ENCODE data around the gene TXNDC2.

Gene TXNDC2

DNA sequence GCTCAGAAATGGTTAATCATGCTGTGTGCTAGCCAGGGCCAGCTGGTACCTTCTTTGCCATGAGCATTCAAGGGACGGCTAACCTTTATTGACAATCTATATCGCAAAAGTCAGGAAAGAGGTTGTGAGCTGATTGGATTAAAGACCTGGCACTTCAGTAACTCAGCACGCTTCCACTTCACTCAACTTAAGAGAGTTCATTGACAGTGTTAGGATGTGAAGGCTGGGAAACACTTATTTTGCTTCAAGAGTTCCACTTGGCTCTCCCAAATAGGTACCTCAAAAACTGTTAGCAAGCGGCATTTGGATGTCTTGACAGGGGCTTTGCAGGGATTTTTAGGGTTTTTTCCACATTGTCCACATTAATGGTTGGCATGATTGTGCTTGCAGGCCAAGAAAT lies 25.1 kb upstream of the TXNDC2 start:
- no peak for DNase-seq

DNA sequence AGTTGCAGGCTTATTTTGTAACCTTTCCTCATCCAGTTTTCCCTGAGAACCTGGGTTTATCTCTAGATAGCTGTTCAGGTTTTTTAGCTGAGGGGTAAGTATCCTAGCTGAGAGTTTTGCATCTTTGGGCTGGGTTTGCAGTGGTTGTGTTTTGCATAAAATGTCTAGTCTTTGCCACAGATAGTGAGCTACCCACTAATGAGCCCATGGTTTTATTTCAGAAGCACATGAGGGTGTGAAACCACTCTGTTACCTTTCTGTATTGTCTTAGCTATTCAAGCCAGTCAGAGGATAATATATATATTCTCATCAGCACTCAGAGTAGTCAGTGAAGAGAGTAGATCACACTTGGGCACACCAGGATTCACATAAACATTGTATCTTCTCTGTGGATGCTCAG lies 24.6 kb upstream of the TXNDC2 start:
- no peak for DNase-seq

DNA sequence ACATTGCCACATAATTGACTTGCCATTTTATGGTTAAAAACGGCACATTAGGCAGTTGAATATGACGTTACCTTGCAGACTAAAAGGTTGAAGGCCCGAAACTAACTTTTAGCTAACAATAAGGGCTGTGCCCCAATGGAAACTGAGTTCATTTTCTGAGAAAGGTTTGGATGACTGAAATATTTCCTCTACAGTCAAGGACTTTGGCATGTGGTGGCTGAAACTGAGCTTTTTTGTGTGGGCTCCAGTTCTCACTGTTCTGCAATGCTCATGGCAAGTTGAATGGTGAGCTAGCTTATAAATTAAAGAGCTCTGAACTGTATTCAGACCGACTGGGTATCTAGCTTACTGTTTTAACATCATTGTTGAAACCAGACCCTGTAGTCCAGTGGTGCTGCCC lies 23.8 kb upstream of the TXNDC2 start:
- no peak for DNase-seq

DNA sequence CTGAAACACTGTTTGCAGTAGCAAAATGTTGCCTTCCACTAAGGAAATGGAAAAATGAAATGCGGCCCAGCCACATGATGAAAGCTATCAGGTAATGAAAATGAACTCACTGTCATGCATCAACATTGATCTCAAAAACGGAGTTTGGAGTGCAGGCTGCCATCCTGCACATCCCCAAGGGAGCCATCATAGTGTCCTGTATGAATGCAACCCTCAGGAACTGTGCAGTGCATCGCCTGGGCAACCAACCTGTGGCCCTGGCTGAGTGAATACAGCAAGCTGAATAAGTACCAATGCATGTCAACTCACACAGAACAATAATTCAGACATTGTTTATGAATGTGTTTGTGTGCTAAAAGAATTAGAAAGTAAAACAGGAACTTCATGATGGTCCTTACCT lies 23.1 kb upstream of the TXNDC2 start:
- DNase-seq: no peak

DNA sequence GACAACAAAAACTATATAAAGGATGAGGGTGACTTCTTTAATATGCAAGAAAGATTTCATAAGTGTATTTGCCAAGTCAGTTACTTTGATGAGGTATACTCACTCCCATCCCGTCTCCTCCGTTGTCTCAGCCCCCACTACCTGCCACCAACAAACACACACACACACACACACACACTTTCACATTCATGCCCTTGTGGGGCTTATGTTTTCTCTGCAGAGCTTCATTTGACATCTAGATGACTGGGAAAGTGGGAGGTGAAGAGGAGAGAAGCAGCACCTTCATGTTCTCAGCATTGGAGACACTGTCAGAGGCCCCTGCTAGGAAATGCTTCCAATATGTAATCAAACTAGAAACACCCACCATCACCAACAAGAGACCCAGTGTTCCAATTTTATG lies 22.5 kb upstream of the TXNDC2 start:
- DNase-seq: no peak

DNA sequence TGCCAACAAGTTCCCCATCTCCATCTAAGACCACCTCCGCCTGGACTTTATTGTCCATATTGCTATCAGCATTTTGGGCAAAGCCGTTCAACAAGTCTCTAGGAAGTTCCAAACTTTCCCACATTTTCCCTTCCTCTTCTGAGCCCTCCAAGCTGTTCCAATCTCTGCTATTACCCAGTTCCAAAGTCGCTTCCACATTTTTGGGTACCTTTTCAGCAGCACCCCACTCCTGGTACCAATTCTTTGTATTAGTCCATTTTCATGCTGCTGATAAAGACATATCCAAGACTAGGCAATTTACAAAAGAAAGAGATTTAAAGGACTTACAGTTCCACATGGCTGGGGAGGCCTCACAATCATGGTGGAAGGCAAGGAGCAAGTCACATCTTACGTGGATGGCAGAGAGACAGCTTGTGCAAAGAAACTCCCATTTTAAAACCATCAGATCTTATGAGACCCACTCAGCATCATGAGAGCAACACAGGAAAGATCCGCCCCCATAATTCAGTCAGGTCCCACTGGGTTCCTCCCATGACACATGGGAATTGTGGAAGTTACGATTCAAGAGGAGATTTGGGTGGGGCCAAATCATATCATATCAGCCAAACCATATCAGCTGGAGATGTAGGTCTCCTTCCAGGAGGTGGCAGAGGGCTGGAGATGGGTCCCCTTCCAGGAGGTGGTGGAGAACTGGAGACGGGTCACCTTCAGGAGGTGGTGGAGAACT lies 19.8 kb upstream of the TXNDC2 start:
- DNase-seq: no peak

DNA sequence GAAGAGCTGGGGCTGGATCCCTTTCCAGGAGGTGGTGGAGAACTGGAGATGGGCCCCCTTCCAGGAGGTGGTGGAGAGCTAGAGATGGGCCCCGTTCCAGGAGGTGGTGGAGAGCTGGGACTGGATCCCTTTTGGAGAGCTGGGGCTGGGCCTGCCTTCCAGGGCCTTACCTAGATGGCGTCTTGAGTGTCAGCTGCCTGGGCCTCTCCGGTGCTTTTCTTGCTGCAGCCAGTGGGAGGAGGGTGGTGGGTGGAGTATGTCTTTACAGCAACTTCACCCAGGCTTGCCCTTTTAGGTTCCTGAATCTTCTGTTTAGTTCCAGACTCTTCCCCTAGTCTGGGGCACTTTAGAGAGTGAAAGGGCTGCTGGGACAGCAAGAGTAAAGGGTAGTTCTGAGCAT lies 19.1 kb upstream of the TXNDC2 start:
- no peak for DNase-seq

DNA sequence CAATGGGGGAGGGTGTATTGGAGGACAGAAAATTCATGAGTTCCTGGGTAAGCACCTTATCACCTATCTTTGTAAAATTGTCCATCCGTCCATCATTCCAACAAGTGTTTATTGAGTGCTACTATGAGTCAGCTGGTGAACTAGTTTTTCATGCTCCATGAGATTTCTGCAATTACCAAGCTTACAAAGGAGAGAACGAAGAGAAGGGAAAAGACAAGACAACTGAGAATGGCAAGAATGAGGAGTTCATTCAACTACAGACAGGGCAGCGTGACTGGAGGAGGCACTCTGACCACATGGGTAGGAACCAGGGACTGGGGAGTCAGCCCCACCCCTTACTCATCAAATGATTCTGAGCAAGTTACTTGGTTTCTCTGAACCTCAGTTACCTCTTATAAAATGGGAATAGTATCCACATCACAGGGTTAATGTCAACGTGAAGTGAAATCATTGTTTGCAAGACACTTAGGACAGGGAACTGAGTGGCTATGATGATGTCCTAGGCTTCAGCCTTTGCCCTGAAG lies 18.6 kb upstream of the TXNDC2 start:
- no peak for DNase-seq

DNA sequence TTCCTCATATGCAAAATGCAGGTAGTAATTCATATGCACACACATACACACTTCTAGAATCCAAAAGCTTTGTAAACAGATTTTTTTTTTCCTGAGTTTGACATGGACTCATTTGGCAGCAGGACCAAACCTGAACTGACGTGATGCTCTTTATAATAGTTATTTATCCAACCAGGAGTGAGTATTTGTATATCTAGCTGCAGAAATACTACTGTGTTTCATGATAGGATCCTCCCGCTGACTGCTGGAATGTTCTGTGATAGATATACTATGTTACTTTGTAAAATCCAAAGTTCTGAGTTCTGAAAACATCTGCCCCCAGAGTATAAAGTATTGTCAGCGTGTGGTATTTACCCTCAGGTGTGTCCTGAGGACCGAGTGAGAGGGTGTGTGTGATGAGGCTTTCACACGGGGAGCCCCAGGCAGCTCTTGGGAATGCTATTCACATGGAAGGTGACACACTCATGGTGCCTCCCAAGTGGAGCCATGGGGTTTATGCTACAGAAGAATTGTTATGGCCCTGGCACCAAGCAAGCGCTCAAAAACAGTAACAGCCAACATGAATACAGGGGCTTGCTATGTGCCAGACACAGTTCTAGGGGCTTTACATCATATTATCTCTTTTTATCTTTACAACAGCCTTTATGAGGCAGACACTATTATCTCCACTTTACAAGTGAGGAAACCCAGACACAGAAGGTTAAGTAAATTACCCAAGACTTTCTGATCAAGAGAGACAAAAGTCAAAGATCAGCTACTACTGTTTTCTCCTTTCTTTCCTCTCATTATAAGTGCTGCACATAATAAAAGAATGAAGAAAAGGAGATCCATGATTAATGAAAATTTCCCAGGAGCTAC lies 16.7 kb upstream of the TXNDC2 start:
- DNase-seq: no peak

DNA sequence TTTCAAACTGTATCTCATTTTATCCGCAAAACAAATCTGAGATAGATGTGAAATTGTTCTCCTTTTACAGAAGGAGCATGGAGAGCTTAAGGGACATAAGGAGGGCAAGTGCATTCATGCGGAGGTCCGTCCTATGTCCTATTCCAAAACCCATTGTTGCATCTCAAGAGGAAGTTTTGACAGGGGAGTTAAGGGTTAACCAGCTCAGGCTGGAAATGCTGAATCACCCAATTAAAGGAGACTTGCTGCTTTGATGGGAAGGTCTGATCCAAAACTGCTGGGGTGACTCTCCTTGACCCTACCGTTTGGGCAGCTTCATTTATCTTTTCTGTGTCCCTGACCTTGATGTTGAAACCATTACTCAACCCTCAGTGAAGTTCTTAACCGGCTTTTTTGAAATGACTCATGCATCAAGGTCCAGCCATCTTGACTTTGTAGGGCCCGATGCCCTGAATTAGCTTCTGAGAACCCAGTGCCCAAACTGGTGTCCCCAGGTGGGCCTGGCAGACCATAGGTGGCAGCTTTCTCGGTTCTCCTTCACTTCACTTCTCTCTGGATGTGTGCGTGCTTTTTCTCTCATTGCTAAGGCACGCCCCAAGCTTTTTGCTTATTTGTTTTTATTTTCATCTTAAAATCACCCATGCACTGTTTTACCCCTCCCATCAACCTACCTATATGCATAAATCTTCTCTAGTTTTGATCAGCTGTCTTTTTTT lies 15.9 kb upstream of the TXNDC2 start:
- DNase-seq: no peak

DNA sequence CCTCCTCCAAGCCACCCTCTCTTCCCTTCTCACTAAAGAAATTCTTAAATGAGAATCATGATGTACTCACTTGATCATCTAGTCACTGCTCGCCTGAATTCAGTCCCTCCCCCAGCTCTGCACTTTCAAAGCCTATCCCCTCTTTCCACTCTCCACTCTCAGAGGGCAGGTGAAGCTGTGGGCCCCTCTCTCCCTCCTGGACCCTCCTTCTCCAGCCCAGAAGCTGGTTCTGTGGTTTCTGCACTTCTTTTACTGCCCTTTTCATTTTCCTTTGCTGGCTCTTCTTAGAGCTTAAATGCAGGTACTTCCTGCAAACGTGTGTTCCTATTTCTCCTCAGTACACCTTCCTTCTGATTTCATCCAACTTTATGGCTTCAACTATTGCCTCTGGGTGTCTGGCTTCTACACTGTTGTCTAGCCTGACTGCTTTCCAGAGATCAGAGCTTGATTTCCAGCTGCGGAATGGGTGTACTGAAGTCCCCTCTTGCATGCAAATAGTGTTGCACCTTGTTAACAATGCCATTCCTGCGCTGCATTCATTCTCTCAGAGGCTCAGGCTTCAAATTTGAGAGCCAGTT lies 15.3 kb upstream of the TXNDC2 start:
- DNase-seq: no peak

DNA sequence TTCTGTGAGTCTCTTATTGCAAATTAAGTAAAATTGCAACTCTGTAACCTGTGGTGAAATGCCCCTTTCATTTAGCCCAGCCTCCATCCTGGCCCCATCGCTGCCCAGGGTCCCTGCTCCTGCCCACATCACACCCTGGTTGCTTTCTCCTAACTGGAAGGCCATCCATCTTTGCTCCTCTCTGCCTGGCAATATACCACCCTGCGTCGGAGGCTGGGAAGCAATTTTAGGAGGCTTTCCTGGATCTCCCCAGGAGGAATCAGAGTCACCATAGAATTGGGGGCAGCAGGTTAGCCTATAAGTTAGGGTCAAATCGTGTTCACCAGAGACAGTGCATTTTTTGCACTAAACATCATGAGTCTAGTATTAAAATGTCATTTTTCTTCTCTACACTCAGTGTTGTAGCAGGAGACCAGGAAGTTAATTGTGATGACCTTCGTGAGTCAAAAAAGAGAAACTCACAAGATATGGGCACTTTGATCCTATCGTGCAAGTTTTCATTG lies 14.5 kb upstream of the TXNDC2 start:
- no peak for DNase-seq

DNA sequence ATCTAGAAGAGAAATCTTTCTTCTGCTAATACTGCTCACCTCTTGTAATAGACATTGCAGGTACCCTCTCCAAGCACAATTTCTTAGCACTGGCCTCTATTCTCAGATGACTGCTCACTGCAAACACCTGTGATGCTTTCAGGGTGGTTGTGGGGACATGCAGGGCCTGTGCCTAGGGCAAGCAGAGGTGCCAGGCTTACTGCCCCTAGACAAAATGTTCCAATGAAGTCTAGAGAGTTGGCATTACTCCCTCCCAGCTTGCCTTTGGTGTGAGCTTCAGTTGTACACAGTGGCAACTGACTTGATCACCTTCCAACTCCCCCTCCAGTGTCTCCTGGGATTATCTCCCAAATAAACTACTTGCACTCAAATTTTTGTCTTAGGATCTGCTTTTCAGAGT lies 12.9 kb upstream of the TXNDC2 start:
- DNase-seq: no peak

DNA sequence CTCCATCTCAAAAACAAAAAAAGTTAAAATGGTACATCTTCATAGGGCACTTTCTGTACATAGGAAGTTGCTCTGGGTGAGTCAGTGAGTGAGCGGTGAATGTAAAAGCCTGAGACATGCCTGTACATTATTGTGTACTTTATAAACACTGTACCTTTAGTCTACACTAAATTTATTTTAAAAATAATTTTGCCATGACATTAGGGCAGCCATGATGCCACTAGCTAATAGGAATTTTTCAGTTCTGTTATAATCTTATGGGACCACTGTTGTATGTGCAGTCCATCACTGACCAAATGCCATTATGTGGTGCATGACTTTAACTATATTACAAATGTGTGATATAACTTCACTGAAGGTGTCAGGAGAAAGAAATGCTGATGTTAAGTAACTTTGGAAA lies 11.0 kb upstream of the TXNDC2 start:
- DNase-seq: no peak

DNA sequence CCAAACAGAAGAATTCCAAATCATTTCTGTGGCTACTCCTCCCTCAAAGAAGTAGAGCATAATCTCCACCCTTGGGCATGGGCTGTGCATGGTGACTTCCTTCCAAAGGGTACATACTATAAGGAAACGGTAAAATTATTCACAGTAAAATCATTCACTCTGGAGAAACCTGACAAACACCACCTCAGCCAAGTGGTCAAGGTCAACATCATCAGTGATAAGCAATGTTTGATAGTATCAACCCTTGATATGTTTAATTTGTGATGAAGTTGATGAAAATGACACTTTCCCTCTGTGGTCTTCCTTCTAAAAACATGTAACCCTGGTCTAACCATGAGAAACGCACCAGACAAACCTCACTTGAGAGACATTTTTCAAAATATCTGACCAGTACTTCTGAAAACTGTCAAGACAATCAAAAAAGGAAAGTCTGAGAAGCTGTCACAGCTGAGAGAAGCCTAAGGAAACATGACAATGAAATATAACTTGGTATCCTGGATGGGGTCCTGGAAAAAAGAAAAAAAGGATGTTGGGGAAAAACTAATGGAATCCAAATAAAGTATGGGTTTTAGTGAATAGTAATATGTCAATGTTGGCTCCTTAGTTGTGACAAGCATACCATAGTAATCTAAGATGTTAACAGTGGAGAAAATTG lies 9.4 kb upstream of the TXNDC2 start:
- DNase-seq: no peak

DNA sequence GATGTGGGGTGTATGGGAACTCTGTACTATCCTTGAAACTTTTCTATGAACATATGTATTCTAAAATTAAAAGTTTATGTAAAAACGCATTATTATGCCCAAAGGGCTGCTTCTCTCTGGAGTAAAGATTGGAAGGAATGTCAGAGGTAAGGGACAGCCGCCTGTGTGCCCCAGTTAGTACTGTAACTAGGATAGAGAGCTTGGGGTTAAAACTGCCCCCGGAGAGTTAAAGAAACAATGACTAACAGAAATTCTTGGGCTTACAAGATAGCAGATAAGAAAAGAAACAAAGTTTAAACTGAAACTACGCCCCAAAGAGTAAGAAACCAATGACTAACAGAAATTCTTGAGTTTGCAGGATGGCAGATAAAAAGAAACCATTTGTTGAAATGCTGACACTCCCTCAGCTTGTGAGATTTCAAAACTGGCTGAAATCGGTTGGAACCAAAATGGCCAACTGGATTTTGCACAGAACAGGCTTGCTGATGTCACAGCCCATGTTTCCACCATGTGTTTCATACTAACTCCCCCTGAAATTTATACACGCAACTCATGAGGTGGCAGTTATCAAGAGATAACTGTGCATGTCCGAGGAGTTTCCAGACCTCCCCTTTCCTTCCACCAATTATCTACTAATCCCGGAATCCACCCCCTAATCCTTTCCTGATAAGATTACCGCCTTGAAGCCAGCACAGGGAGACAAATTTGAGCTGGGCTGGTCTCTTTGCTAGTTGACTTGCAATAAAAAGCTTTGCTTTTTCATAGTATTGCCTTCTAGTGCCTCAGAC lies 8.7 kb upstream of the TXNDC2 start:
- no peak for DNase-seq

DNA sequence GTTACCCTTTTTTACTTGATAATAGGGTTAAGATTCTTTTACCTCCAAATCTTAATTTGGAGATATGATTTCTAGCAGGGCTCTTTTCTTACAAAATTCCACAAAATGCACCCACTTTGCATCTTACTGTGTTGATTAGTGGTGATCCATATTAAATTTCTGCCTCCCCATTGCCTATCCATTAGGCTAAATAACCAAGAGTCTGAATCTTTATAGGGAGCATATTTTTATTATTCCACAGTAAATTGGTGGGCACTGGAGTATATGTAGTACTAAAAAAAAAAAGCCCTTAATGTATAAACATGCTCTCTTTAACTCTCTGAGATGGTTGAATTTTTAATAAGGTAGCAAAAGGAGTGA lies 8.1 kb upstream of the TXNDC2 start:
- no peak for DNase-seq

DNA sequence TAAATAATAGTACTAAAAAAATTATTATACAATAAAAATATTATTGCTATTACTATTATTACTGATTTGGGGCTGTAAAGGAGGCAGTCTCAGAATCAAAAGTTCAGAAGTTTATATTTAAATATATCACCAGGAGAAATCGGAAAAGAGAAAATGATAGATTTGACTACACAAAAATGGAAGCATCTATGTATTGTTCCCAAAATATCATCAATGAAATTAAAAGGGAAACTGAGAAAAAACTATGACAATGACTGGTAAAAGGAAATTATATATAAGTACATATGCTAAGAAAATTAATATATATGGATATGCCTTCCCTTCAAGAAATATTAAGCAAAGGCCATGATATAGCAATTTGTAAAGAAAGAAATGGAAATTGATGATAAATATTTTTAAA lies 7.7 kb upstream of the TXNDC2 start:
- DNase-seq: no peak

DNA sequence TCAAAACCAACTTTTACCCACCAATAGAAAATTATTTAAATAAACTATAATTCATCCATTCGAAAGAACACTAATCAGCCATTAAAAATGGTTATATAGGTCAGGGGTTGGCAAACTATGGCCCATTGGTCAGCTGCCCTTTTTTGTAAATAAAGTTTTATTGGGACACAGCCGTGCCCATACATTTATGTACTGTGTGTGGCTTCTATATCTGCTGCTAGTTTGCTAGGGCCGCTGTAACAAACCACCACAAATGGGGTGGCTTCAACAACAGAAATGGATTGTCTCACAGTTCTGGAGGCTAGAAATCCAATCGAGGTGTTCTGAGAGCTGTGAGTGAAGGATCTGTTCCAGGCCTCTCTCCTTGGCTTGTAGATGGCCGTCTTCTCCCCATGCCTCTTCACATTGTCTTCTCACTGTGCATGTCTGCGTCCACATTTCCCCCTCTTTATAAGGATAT lies 7.0 kb upstream of the TXNDC2 start:
- no peak for DNase-seq

DNA sequence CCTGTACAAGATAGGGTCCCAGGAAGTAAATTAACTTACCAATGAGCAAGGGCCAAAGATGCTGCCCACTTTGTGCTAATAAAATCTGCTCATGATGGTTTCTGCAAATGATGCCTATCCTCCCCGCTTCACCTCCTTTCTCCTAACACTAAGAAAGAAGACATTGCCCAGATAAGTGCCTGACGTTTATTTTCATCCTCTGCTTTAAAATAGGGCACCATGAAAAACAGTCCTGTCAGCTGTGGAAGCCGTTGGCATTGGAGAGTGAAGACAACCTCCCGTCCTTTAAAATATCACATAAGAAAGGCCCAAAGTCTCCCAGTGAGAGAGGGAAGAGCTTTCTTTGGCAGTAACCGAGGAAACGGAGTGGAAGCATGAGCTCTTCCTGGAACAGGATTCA lies 1.7 kb upstream of the TXNDC2 start:
- no peak for DNase-seq

DNA sequence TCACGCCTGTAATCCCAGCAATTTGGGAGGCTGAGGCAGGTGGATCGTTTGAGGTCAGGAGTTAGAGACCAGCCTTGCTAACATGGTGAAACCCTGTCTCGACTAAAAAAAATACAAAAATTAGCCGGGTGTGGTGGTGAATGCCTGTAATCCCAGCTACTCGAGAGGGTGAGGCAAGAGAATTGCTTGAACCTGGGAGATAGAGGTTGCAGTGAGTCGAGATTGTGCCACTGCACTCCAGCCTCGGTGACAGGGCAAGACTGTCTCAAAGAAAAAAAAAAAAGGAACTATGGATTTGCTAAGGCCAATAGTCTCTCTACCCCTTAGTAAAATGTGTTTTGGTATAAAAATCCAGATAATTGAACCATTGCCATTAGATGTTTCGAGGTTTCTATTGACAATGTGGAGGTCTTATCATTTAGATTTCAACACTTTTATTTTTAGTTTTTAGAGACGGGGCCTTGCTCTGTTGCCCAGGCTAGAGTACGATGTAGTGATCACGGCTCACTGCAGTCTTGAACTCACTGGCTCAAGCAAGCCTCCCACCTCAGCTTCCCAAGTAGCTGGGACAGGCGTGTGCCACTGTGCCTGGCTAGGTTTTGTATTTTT lies 1.1 kb upstream of the TXNDC2 start:
- no peak for DNase-seq

Data from C1 segment of cervical spinal cord (tissue), 14 donors.